PFSK-1 (cell line): ENCODE data around the gene LIN54.

Source experiments
- FOXP2 ChIP-seq: optimal IDR thresholded peaks from 2 replicates; pipeline ENCODE3; 2011; ENCODE audit warnings: borderline replicate concordance, control low read depth, inconsistent platforms; ENCODE audit not compliant: insufficient read depth; ENCODE audit errors: extremely low read length, extremely low read depth
- POLR2AphosphoS5 ChIP-seq: IDR thresholded peaks from 2 replicates; pipeline ENCODE4 v1.6.1; 2012; ENCODE audit warnings: low read depth, mild to moderate bottlenecking, control low read depth, low read length, moderate library complexity
- REST ChIP-seq, 2 experiments: IDR thresholded peaks; 2 replicates each; pipeline versions ENCODE4 v1.6.1 to v1.8.0; 2011 to 2012; ENCODE audit warnings: low read depth in 2 of 2, low read length in 2 of 2, control low read depth in 1 of 2, inconsistent platforms in 1 of 2, mild to moderate bottlenecking in 1 of 2, moderate library complexity in 1 of 2; ENCODE audit not compliant: insufficient read depth in 1 of 2
- SIN3A ChIP-seq: IDR thresholded peaks from 2 replicates; pipeline ENCODE4 v1.6.1; 2012; ENCODE audit warnings: mild to moderate bottlenecking, low read length, moderate library complexity, borderline replicate concordance; ENCODE audit not compliant: insufficient read depth
- TAF1 ChIP-seq: IDR thresholded peaks from 2 replicates; pipeline ENCODE4 v1.6.1; 2012; ENCODE audit warnings: low read length, control low read depth, borderline replicate concordance; ENCODE audit not compliant: insufficient read depth

Gene LIN54

GRCh38 chr4:82909326-82909725 is 101.3 kb downstream of the LIN54 start:
- no peak for TF ChIP-seq POLR2AphosphoS5
- no peak for TF ChIP-seq SIN3A
- TF ChIP-seq TAF1: no peak
- TF ChIP-seq REST (IDR thresholded peaks at IDR 0.05; ENCODE audit: insufficient read depth in 1 of 2, low read depth in 2 of 2, low read length in 2 of 2): no peak
- no peak for TF ChIP-seq FOXP2

GRCh38 chr4:82906469-82906868 is 104.2 kb downstream of the LIN54 start:
- TF ChIP-seq SIN3A: no peak
- TF ChIP-seq POLR2AphosphoS5: no peak
- TF ChIP-seq FOXP2: no peak
- TF ChIP-seq TAF1: no peak
- no peak for TF ChIP-seq REST (IDR thresholded peaks at IDR 0.05; ENCODE audit: insufficient read depth in 1 of 2, low read depth in 2 of 2, low read length in 2 of 2)

GRCh38 chr4:82905205-82905604 is 105.4 kb downstream of the LIN54 start:
- TF ChIP-seq REST (IDR thresholded peaks at IDR 0.05; ENCODE audit: insufficient read depth in 1 of 2, low read depth in 2 of 2, low read length in 2 of 2) (no peak), TAF1 (no peak), POLR2AphosphoS5 (no peak), SIN3A (no peak), FOXP2 (no peak)

- TF ChIP-seq REST (IDR thresholded peaks at IDR 0.05; ENCODE audit: insufficient read depth in 1 of 2, low read depth in 2 of 2, low read length in 2 of 2): no peak
- TF ChIP-seq FOXP2: no peak
- no peak for TF ChIP-seq POLR2AphosphoS5
- TF ChIP-seq SIN3A: no peak
- TF ChIP-seq TAF1: no peak
Observed at GRCh38 chr4:82903737-82904136, 106.9 kb downstream of the LIN54 start.

- TF ChIP-seq REST (IDR thresholded peaks at IDR 0.05; ENCODE audit: insufficient read depth in 1 of 2, low read depth in 2 of 2, low read length in 2 of 2) (no peak), POLR2AphosphoS5 (no peak; the same call in 1 of the 2 replicates), TAF1 (no peak), FOXP2 (no peak), SIN3A (no peak)
Observed at GRCh38 chr4:82901183-82901718, 109.4 kb downstream of the LIN54 start.
